ENCODE measurements around the gene SECTM1. TPM values are rescaled to one million over a fixed set of nuclear protein-coding genes. Genes with fewer than 3 reads are reported as not detected.

The SECTM1 gene
- polyA plus RNA-seq, 2 donors: 2.2 to 10.8 TPM

GRCh38 chr17:82328994-82329507 lies 4.5 kb downstream of the SECTM1 start:
- H3K36me3 ChIP-seq (ENCODE audit: control insufficient read depth in 2 of 2, insufficient read depth in 2 of 2, low read length in 1 of 2): no peaks in the 10 kb centered on the region
- peaks cover 6 to 39% of the 10 kb centered on the region in 2 donors for H3K4me1 ChIP-seq (ENCODE audit: control insufficient read depth in 2 of 2, insufficient read depth in 2 of 2, low read length in 1 of 2)
- no peaks in the 10 kb centered on the region for H3K9me3 ChIP-seq (ENCODE audit: control insufficient read depth in 2 of 2, insufficient read depth in 1 of 2, low read depth in 1 of 2, low read length in 1 of 2)
- H3K27me3 ChIP-seq (ENCODE audit: control insufficient read depth in 1 of 2, insufficient read depth in 2 of 2, low read length in 2 of 2): no peaks in the 10 kb centered on the region
- H3K27ac ChIP-seq (ENCODE audit: low read depth in 2 of 2, low read length in 1 of 2): no peak overlapping the region
- WGBS, 2 donors: 81 to 93% methylated on average over 15 of the region's 15 CpGs
- H3K4me3 ChIP-seq (ENCODE audit: low read depth in 1 of 2, low read length in 2 of 2): no peak overlapping the region

GRCh38 chr17:82328141-82328993 lies 5.2 kb downstream of the SECTM1 start:
- WGBS, 2 donors: 52 to 62% methylated on average over 28 of the region's 28 CpGs
- Histone ChIP-seq H3K27me3 (ENCODE audit: control insufficient read depth in 1 of 2, insufficient read depth in 2 of 2, low read length in 2 of 2) (no peaks in the 10 kb centered on the region), H3K9me3 (ENCODE audit: control insufficient read depth in 2 of 2, insufficient read depth in 1 of 2, low read depth in 1 of 2, low read length in 1 of 2) (no peaks in the 10 kb centered on the region), H3K36me3 (ENCODE audit: control insufficient read depth in 2 of 2, insufficient read depth in 2 of 2, low read length in 1 of 2) (no peaks in the 10 kb centered on the region), H3K4me3 (ENCODE audit: low read depth in 1 of 2, low read length in 2 of 2) (no peak overlapping the region), H3K27ac (ENCODE audit: low read depth in 2 of 2, low read length in 1 of 2) (no peak overlapping the region), H3K4me1 (ENCODE audit: control insufficient read depth in 2 of 2, insufficient read depth in 2 of 2, low read length in 1 of 2) (peaks cover 6 to 38% of the 10 kb centered on the region in 2 donors)

- no peaks in the 10 kb centered on the region for H3K27me3 ChIP-seq (ENCODE audit: control insufficient read depth in 1 of 2, insufficient read depth in 2 of 2, low read length in 2 of 2)
- WGBS, 2 donors: 53 to 62% methylated on average over 11 to 16 of the region's 16 CpGs
Observed at GRCh38 chr17:82327757-82328140, 5.8 kb downstream of the SECTM1 start.

DNA sequence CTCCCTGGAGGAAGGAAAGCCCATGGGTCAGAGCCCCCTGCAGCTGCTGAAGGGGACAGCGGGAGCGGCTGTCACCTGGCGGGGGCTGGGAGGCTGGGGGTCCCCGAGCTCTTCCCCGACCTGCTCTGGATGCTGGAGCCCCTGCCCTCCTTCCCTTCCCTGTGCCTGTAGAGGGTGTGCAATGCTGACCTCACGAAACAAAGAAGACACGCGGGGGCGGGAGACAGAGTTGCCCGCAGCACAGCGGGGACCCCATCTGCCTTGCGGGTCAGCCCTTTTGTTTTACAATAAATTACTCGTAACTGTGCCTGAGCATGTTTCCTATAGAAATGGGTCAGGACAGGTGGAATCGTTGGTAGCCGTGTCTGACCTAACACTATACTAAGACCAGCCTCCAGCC lies 6.3 kb downstream of the SECTM1 start:
- Histone ChIP-seq H3K36me3 (ENCODE audit: control insufficient read depth in 2 of 2, insufficient read depth in 2 of 2, low read length in 1 of 2) (no peaks in the 10 kb centered on the region), H3K27ac (ENCODE audit: low read depth in 2 of 2, low read length in 1 of 2) (no peak overlapping the region), H3K9me3 (ENCODE audit: control insufficient read depth in 2 of 2, insufficient read depth in 1 of 2, low read depth in 1 of 2, low read length in 1 of 2) (no peaks in the 10 kb centered on the region), H3K4me1 (ENCODE audit: control insufficient read depth in 2 of 2, insufficient read depth in 2 of 2, low read length in 1 of 2) (peaks cover 2 to 27% of the 10 kb centered on the region in 2 donors), H3K4me3 (ENCODE audit: low read depth in 1 of 2, low read length in 2 of 2) (no peak overlapping the region), H3K27me3 (ENCODE audit: control insufficient read depth in 1 of 2, insufficient read depth in 2 of 2, low read length in 2 of 2) (no peaks in the 10 kb centered on the region)
- 66 to 68% methylated on average over 15 of the region's 15 CpGs for WGBS, 2 donors

More at GRCh38 chr17:82327757-82328140, 5.8 kb downstream of the SECTM1 start:
- Histone ChIP-seq H3K36me3 (ENCODE audit: control insufficient read depth in 2 of 2, insufficient read depth in 2 of 2, low read length in 1 of 2) (no peaks in the 10 kb centered on the region), H3K27ac (ENCODE audit: low read depth in 2 of 2, low read length in 1 of 2) (no peak overlapping the region), H3K4me1 (ENCODE audit: control insufficient read depth in 2 of 2, insufficient read depth in 2 of 2, low read length in 1 of 2) (peaks cover 3 to 32% of the 10 kb centered on the region in 2 donors), H3K9me3 (ENCODE audit: control insufficient read depth in 2 of 2, insufficient read depth in 1 of 2, low read depth in 1 of 2, low read length in 1 of 2) (no peaks in the 10 kb centered on the region), H3K4me3 (ENCODE audit: low read depth in 1 of 2, low read length in 2 of 2) (no peak overlapping the region)

DNA sequence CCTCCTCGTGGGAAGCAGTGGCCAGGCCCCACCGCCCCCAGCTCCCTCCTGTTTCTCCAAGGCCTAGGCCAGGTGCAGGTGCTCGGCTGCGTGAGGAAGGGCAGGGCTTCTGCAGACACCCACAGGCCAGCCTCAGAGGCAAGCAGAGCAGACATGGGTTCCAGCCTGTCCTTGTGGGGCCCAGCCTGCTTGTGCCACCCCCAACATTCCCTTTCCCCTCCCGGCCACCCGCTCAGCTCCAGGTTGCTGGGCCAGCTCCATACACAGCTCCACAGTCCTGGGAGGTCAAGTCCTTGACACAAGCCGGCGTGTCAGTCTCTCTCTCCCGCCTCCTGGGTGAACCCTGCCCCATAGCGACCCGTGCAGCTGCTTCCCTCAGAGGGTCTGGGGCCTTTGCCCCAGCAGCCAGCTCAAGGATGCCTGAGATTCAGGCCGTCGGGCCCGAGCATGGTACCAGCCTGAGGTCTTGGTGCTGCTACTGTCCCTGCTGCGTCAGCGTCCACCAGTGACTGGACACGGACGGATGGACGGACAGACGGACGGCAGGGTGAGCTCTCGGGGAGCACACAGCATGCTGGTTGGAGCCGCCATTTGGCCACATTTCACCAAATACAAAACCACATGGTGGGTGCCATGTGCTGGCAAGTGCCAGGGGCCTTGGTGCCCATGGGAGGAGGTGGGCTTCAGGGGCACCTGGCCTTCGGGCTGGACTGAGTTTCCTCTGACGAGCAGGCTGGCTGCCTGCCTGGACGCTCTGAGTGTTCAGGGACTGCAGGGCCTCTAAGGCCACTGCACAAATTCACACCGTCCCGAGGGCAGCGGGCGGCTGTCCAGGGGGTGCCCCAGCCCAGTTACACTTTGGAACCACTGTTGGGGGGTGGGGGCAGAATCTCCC lies 8.0 kb downstream of the SECTM1 start:
- H3K27me3 ChIP-seq (ENCODE audit: control insufficient read depth in 1 of 2, insufficient read depth in 2 of 2, low read length in 2 of 2): no peaks in the 10 kb centered on the region
- 86% methylated on average over 29 to 30 of the region's 30 CpGs for WGBS, 2 donors
- no peak overlapping the region for H3K27ac ChIP-seq (ENCODE audit: low read depth in 2 of 2, low read length in 1 of 2)
- no peaks in the 10 kb centered on the region for H3K36me3 ChIP-seq (ENCODE audit: control insufficient read depth in 2 of 2, insufficient read depth in 2 of 2, low read length in 1 of 2)
- H3K4me3 ChIP-seq (ENCODE audit: low read depth in 1 of 2, low read length in 2 of 2): no peak overlapping the region
- peaks cover 0 to 18% of the 10 kb centered on the region in 2 donors for H3K4me1 ChIP-seq (ENCODE audit: control insufficient read depth in 2 of 2, insufficient read depth in 2 of 2, low read length in 1 of 2)
- H3K9me3 ChIP-seq (ENCODE audit: control insufficient read depth in 2 of 2, insufficient read depth in 1 of 2, low read depth in 1 of 2, low read length in 1 of 2): no peaks in the 10 kb centered on the region

DNA sequence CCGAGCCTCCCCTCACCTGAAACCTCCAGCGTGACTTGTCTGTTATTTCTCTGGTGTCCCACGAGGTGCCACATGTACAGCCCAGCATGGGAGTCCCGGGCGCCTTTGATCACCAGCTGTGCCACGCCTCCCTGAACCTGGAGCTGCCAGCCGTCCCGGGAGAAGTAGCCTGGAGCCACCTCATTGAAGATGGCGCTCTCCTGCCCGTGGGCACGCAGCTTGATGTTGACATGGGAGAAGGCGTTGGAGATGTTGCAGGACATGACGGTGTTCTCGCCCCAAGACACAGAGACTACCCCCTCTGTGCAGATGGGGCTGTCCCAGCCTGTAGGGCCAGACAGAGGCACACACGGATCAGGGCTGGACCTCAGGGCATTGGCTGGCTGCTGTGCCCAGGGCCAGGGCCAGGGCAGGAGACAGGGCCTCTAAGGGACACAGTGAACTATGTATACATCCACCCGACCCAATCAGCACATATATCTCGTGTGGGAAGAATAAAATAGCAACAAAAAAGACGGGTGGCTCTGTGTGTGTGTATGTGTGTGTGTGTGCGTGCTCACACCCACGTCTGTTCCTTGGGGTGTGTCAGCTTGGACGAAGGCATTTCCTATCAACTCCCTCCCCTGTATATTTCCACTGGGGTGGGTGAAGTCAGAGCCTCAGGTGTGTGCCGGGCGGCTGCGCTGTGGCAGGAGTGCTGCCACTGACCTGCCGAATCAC lies 8.8 kb downstream of the SECTM1 start:
- H3K27me3 ChIP-seq (ENCODE audit: control insufficient read depth in 1 of 2, insufficient read depth in 2 of 2, low read length in 2 of 2): no peaks in the 10 kb centered on the region
- H3K9me3 ChIP-seq (ENCODE audit: control insufficient read depth in 2 of 2, insufficient read depth in 1 of 2, low read depth in 1 of 2, low read length in 1 of 2): peaks cover 0 to under 1% of the 10 kb centered on the region in 2 donors
- no peaks in the 10 kb centered on the region for H3K36me3 ChIP-seq (ENCODE audit: control insufficient read depth in 2 of 2, insufficient read depth in 2 of 2, low read length in 1 of 2)
- H3K4me1 ChIP-seq (ENCODE audit: control insufficient read depth in 2 of 2, insufficient read depth in 2 of 2, low read length in 1 of 2): peaks cover 0 to 13% of the 10 kb centered on the region in 2 donors
- WGBS, 2 donors: 45 to 54% methylated on average over 25 of the region's 25 CpGs
- no peak overlapping the region for H3K27ac ChIP-seq (ENCODE audit: low read depth in 2 of 2, low read length in 1 of 2)
- no peak overlapping the region for H3K4me3 ChIP-seq (ENCODE audit: low read depth in 1 of 2, low read length in 2 of 2)

GRCh38 chr17:82323514-82324234 lies 9.9 kb downstream of the SECTM1 start:
- H3K36me3 ChIP-seq (ENCODE audit: control insufficient read depth in 2 of 2, insufficient read depth in 2 of 2, low read length in 1 of 2): no peaks in the 10 kb centered on the region
- WGBS, 2 donors: 66 to 71% methylated on average over 15 to 21 of the region's 21 CpGs
- H3K27me3 ChIP-seq (ENCODE audit: control insufficient read depth in 1 of 2, insufficient read depth in 2 of 2, low read length in 2 of 2): no peaks in the 10 kb centered on the region
- peaks cover 0 to 13% of the 10 kb centered on the region in 2 donors for H3K4me1 ChIP-seq (ENCODE audit: control insufficient read depth in 2 of 2, insufficient read depth in 2 of 2, low read length in 1 of 2)
- no peak overlapping the region for H3K4me3 ChIP-seq (ENCODE audit: low read depth in 1 of 2, low read length in 2 of 2)
- H3K27ac ChIP-seq (ENCODE audit: low read depth in 2 of 2, low read length in 1 of 2): no peak overlapping the region
- peaks cover 6% of the 10 kb centered on the region in 2 donors for H3K9me3 ChIP-seq (ENCODE audit: control insufficient read depth in 2 of 2, insufficient read depth in 1 of 2, low read depth in 1 of 2, low read length in 1 of 2)

DNA sequence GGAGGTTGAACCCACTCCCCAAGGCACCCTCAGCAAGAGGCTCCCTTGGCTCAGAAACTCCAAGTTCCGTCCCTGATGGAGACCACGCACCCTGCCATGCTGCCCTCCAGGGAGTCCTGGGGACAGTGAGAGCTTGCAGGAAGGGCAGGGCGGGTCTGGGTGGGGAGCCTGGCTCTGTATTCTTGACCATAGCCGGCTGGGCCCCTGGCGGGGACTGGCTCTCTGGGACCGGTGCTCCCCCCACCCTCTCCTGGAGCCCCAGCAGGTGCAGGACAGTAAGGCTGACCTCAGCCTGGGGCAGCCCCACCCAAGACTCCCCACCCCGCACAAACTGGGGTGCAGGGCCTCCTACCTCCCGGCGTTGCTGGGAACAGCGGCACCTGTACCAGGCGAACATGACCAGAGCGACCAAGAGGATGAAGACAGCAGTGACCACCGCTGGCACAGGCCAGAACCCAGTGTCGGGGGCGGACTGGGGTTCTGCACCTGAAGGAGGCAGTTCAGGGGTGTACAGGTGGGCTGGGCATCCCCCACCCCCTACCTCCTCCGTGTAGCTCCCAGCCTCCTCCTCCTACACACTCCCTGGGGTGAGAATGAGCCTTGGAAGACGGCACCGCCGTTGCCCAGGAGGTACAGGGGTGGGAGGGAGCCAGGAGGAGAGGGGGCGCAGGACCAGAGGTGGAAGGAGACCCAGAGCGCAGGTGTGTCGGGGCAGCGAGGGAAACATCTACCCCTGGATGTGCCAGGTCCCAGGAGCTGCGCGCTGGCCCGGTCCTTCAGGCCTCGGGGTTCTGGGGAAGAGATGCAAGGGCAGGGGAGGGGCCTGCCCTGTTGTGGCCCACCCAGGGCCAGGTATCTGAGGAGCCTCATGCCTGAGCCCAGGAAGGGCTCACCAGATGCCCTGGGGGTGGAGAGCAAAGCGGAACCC lies 10.8 kb downstream of the SECTM1 start:
- peaks cover 0 to 6% of the 10 kb centered on the region in 2 donors for H3K4me1 ChIP-seq (ENCODE audit: control insufficient read depth in 2 of 2, insufficient read depth in 2 of 2, low read length in 1 of 2)
- peaks cover 6% of the 10 kb centered on the region in 2 donors for H3K9me3 ChIP-seq (ENCODE audit: control insufficient read depth in 2 of 2, insufficient read depth in 1 of 2, low read depth in 1 of 2, low read length in 1 of 2)
- WGBS, 2 donors: 80 to 83% methylated on average over 28 of the region's 28 CpGs
- no peak overlapping the region for H3K4me3 ChIP-seq (ENCODE audit: low read depth in 1 of 2, low read length in 2 of 2)
- no peaks in the 10 kb centered on the region for H3K27me3 ChIP-seq (ENCODE audit: control insufficient read depth in 1 of 2, insufficient read depth in 2 of 2, low read length in 2 of 2)
- H3K36me3 ChIP-seq (ENCODE audit: control insufficient read depth in 2 of 2, insufficient read depth in 2 of 2, low read length in 1 of 2): no peaks in the 10 kb centered on the region
- H3K27ac ChIP-seq (ENCODE audit: low read depth in 2 of 2, low read length in 1 of 2): no peak overlapping the region

All from esophagus (tissue), 2 donors.